Endometrium (tissue), 2 donors: ENCODE measurements around the gene FASN.

ENCODE experiments used
- FAIRE-seq: peaks from 2 replicates; lab custom pipeline; 2012; peaks lifted over from hg19 to GRCh38; lab: Jason Lieb, UNC
- donor health status: control.
- donor health status: control.

The FASN gene

GRCh38 chr17:82101301-82101715, 3.3 kb upstream of the FASN start:
- FAIRE-seq: no peak

- no peak for FAIRE-seq
These were observed 2.7 kb upstream of the FASN start for GRCh38 chr17:82100502-82101298.

- FAIRE-seq: no peak
These were observed 1.1 kb upstream of the FASN start for GRCh38 chr17:82098939-82099763.

- no peak for FAIRE-seq
These were observed 192 bp downstream of the FASN start for GRCh38 chr17:82097919-82098168.

- no peak for FAIRE-seq
These were observed 685 bp downstream of the FASN start for GRCh38 chr17:82097184-82097918.

- no peak for FAIRE-seq
These were observed 1.3 kb downstream of the FASN start for GRCh38 chr17:82096709-82097183.

GRCh38 chr17:82095777-82096708, 2.0 kb downstream of the FASN start:
- FAIRE-seq: no peak

- no peak for FAIRE-seq
These were observed 2.9 kb downstream of the FASN start for GRCh38 chr17:82094931-82095776.

- no peak for FAIRE-seq
These were observed 4.9 kb downstream of the FASN start for GRCh38 chr17:82092995-82093751.

GRCh38 chr17:82092628-82092994, 5.4 kb downstream of the FASN start:
- FAIRE-seq: no peak

- no peak for FAIRE-seq
These were observed 5.9 kb downstream of the FASN start for GRCh38 chr17:82092094-82092586.

GRCh38 chr17:82091264-82092066, 6.6 kb downstream of the FASN start:
- FAIRE-seq: no peak

GRCh38 chr17:82090549-82091263, 7.3 kb downstream of the FASN start:
- no peak for FAIRE-seq

GRCh38 chr17:82089723-82090548, 8.1 kb downstream of the FASN start:
- no peak for FAIRE-seq

- no peak for FAIRE-seq
These were observed 9.0 kb downstream of the FASN start for GRCh38 chr17:82088838-82089722.
